ENCODE data around the gene POLR2C. TPM values are rescaled to one million over a fixed set of nuclear protein-coding genes. Genes with fewer than 3 reads are reported as not detected.

The POLR2C gene
- total RNA-seq, 2 donors from 2014 or later = 34.9 to 77.3 TPM

DNA sequence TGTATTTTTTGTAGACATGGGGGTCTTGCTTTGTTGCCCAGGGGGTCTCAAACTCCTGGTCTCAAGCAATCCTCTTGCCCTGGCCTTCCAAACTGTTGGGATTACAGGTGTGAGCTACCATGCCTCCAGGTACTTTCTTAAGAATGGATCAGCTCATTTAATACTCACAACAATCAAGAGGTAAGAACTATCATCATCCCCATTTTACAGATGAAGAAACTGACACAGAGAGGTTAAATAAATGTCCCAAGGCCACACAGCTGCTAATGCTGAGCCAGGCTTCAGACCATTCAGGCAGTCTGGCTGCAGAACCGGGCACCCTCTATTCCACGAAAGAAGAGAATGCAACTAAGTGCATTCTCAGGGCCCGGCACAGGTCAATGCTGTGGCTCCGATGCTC, 51.9 kb downstream of the POLR2C start:
- DNase-seq = no peak
- no peak overlapping the region for H3K4me3 ChIP-seq
- ATAC-seq = no peak
- H3K27ac ChIP-seq = no peak overlapping the region
- intact Hi-C loops (cut with DNase I) = no loop called here
- TF ChIP-seq, protein P1, sequence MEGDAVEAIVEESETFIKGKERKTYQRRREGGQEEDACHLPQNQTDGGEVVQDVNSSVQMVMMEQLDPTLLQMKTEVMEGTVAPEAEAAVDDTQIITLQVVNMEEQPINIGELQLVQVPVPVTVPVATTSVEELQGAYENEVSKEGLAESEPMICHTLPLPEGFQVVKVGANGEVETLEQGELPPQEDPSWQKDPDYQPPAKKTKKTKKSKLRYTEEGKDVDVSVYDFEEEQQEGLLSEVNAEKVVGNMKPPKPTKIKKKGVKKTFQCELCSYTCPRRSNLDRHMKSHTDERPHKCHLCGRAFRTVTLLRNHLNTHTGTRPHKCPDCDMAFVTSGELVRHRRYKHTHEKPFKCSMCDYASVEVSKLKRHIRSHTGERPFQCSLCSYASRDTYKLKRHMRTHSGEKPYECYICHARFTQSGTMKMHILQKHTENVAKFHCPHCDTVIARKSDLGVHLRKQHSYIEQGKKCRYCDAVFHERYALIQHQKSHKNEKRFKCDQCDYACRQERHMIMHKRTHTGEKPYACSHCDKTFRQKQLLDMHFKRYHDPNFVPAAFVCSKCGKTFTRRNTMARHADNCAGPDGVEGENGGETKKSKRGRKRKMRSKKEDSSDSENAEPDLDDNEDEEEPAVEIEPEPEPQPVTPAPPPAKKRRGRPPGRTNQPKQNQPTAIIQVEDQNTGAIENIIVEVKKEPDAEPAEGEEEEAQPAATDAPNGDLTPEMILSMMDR (IDR thresholded peaks at IDR 0.05) = no peak
- TF ChIP-seq POLR2A (IDR thresholded peaks at IDR 0.05) = no peak
- no peaks in the 10 kb centered on the region for H3K36me3 ChIP-seq (replicated peaks in 1 of 2; ENCODE audit: insufficient read depth in 1 of 2, low read depth in 2 of 2)
- H3K9me3 ChIP-seq = no peaks in the 10 kb centered on the region
- H3K27me3 ChIP-seq = no peaks in the 10 kb centered on the region
- H3K4me1 ChIP-seq = no peaks in the 10 kb centered on the region
- 83 to 97% methylated on average over 4 of the region's 4 CpGs for WGBS, 2 donors

- Histone ChIP-seq H3K4me3 (no peak overlapping the region), H3K27me3 (no peaks in the 10 kb centered on the region), H3K4me1 (no peaks in the 10 kb centered on the region), H3K27ac (no peak overlapping the region), H3K36me3 (replicated peaks in 1 of 2; ENCODE audit: insufficient read depth in 1 of 2, low read depth in 2 of 2) (no peaks in the 10 kb centered on the region), H3K9me3 (no peaks in the 10 kb centered on the region)
- ATAC-seq = peak; percentile 29
- TF ChIP-seq POLR2A (IDR thresholded peaks at IDR 0.05) = no peak
- TF ChIP-seq, protein P1 (IDR thresholded peaks at IDR 0.05) = no peak
- intact Hi-C loops (cut with DNase I) = loop anchor here (5.0 kb wide), 1 partner anchor 98 kb away; no protein-coding TSS in a partner anchor
- 90 to 92% methylated on average over 15 to 20 of the region's 23 CpGs for WGBS, 2 donors
- no peak for DNase-seq
These were observed 52.5 kb downstream of the POLR2C start for GRCh38 chr16:57514791-57515600.

DNA sequence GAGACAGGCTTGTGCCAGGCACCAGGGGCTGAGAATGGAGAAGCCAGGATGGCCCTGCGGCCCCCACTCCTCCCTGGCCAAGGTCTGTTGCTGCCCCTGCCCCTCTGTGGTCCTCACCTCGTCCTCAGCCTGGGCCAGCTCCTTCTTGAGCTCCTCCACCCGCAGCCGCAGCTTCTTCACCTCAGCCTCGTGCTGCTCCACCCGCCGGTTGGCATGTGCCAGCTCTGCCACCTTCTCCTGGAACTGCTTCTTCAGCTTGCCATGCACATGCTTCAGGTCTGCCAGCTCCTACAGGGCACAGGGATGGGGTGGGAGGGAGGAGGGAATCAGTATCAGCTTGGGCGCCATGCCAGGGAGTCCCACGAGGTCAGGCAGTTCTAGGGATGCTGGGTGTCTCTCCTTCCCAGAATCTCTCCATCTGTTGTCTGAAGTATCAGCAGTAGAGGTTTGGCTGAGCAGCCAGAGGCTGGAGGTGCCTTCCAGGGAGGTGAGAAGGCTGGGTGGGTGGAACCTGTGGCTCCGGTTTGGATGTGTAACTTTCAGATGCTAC, 53.8 kb downstream of the POLR2C start:
- H3K36me3 ChIP-seq (replicated peaks in 1 of 2; ENCODE audit: insufficient read depth in 1 of 2, low read depth in 2 of 2) = no peaks in the 10 kb centered on the region
- WGBS, 2 donors = 81 to 85% methylated on average over 2 to 10 of the region's 10 CpGs
- H3K27ac ChIP-seq = no peak overlapping the region
- DNase-seq = no peak
- no peak for ATAC-seq
- intact Hi-C loops (cut with DNase I) = loop anchor here (5.0 kb wide), 1 partner anchor 99 kb away; no protein-coding TSS in a partner anchor
- H3K27me3 ChIP-seq = no peaks in the 10 kb centered on the region
- H3K9me3 ChIP-seq = no peaks in the 10 kb centered on the region
- H3K4me3 ChIP-seq = no peak overlapping the region
- no peak for TF ChIP-seq POLR2A (IDR thresholded peaks at IDR 0.05)
- H3K4me1 ChIP-seq = no peaks in the 10 kb centered on the region

- Histone ChIP-seq H3K4me3 (no peak overlapping the region), H3K4me1 (no peaks in the 10 kb centered on the region), H3K27me3 (no peaks in the 10 kb centered on the region), H3K27ac (no peak overlapping the region), H3K9me3 (no peaks in the 10 kb centered on the region), H3K36me3 (replicated peaks in 1 of 2; ENCODE audit: insufficient read depth in 1 of 2, low read depth in 2 of 2) (no peaks in the 10 kb centered on the region)
- ATAC-seq (no peak), DNase-seq (no peak)
- no peak for TF ChIP-seq POLR2A (IDR thresholded peaks at IDR 0.05)
- TF ChIP-seq, protein P1 (IDR thresholded peaks at IDR 0.05) = no peak
- WGBS, 2 donors = 87 to 91% methylated on average over 3 of the region's 3 CpGs
- intact Hi-C loops (cut with DNase I) = loop anchor here (5.0 kb wide), 1 partner anchor 99 kb away; no protein-coding TSS in a partner anchor
These were observed 54.3 kb downstream of the POLR2C start for GRCh38 chr16:57516773-57517172.

Data from body of pancreas (tissue), 4 donors.